Type B pancreatic cell (in vitro differentiated cells): ENCODE data around the gene KAT8. TPM values are rescaled to one million over a fixed set of nuclear protein-coding genes. Genes with fewer than 3 reads are reported as not detected.
A peak's percentile ranks its signal among the peaks of the same experiment; 100 is the strongest.

Experiments used
- DNase-seq: peaks from one replicate; pipeline ENCODE4 v3.0.0; 2021; ENCODE audit warnings: mixed read lengths; ENCODE audit not compliant: unreplicated experiment; ENCODE audit errors: extremely low spot score
- H3K27ac Mint-ChIP-seq: 2 replicates; pipeline ENCODE4 v1.8.0; 2021; ENCODE audit warnings: mild to moderate bottlenecking, mixed read lengths
- H3K27me3 Mint-ChIP-seq: 2 replicates; pipeline ENCODE4 v1.8.0; 2021; ENCODE audit warnings: mixed read lengths
- H3K36me3 Mint-ChIP-seq: 2 replicates; pipeline ENCODE4 v1.8.0; 2021; ENCODE audit warnings: mixed read lengths
- H3K4me1 Mint-ChIP-seq: one replicate; pipeline ENCODE4 v1.8.0; 2021; ENCODE audit warnings: mixed read lengths; ENCODE audit not compliant: unreplicated experiment
- H3K4me3 Mint-ChIP-seq: 2 replicates; pipeline ENCODE4 v1.8.0; 2021; ENCODE audit warnings: mild to moderate bottlenecking, mixed read lengths
- H3K9me3 Mint-ChIP-seq: 2 replicates; pipeline ENCODE4 v1.8.0; 2021; ENCODE audit warnings: mixed read lengths
- total RNA-seq: library from RNA; stranded (reverse); gene quantifications from 2 replicates; pipeline ENCODE4 v1.2.1, GENCODE V29; 2021; ENCODE audit warnings: low replicate concordance
- TF ChIP-seq, protein P1 (sequence below): fragments of 200-600 bp; sonication (generic); conservative IDR thresholded peaks from 2 replicates; pipeline ENCODE4 v1.5.0; 2021; ENCODE audit warnings: antibody characterized with exemption, mild to moderate bottlenecking

KAT8 gene
- total RNA-seq, 1 donor from 2014 or later, result 70.3 TPM

DNA sequence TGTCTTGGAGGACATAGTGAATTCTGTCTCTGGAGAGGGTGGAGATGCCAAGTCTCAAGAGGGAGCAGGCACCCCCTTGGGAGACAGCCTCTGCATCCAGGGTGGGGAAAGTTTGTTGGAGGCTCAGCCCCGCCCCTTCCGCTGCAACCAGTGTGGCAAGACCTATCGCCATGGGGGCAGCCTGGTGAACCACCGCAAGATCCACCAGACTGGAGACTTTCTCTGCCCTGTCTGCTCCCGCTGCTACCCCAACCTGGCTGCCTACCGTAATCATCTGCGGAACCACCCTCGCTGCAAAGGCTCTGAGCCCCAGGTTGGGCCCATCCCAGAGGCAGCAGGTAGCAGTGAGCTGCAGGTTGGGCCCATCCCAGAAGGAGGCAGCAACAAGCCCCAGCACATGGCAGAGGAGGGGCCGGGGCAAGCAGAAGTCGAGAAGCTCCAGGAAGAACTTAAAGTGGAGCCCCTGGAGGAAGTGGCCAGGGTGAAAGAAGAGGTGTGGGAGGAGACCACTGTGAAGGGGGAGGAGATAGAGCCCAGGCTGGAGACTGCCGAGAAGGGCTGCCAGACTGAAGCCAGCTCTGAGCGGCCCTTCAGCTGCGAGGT is 38.0 kb upstream of the KAT8 start:
- H3K9me3 Mint-ChIP-seq, result no peaks in the 10 kb centered on the region
- no peak for DNase-seq
- H3K27me3 Mint-ChIP-seq, result no peaks in the 10 kb centered on the region
- H3K27ac Mint-ChIP-seq, result no peak overlapping the region
- H3K4me1 Mint-ChIP-seq, result peaks cover 13% of the 10 kb centered on the region
- no peak overlapping the region for H3K4me3 Mint-ChIP-seq
- H3K36me3 Mint-ChIP-seq, result peaks cover 11% of the 10 kb centered on the region
- TF ChIP-seq, protein P1, sequence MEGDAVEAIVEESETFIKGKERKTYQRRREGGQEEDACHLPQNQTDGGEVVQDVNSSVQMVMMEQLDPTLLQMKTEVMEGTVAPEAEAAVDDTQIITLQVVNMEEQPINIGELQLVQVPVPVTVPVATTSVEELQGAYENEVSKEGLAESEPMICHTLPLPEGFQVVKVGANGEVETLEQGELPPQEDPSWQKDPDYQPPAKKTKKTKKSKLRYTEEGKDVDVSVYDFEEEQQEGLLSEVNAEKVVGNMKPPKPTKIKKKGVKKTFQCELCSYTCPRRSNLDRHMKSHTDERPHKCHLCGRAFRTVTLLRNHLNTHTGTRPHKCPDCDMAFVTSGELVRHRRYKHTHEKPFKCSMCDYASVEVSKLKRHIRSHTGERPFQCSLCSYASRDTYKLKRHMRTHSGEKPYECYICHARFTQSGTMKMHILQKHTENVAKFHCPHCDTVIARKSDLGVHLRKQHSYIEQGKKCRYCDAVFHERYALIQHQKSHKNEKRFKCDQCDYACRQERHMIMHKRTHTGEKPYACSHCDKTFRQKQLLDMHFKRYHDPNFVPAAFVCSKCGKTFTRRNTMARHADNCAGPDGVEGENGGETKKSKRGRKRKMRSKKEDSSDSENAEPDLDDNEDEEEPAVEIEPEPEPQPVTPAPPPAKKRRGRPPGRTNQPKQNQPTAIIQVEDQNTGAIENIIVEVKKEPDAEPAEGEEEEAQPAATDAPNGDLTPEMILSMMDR, result no peak

DNA sequence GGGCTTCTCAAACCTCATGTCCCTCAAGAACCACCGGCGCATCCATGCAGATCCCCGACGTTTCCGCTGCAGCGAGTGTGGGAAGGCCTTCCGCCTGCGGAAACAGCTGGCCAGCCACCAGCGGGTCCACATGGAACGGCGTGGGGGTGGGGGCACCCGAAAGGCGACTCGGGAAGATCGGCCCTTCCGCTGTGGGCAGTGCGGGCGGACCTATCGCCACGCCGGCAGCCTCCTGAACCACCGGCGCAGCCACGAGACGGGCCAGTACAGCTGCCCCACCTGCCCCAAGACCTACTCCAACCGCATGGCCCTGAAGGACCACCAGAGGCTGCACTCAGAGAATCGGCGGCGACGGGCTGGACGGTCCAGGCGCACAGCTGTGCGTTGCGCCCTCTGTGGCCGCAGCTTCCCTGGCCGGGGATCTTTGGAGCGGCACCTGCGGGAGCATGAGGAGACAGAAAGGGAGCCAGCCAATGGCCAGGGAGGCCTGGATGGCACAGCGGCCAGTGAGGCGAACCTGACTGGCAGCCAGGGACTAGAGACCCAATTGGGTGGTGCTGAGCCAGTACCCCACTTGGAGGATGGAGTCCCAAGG is 37.3 kb upstream of the KAT8 start:
- TF ChIP-seq, protein P1, result no peak
- peaks cover 6% of the 10 kb centered on the region for H3K4me1 Mint-ChIP-seq
- no peak overlapping the region for H3K4me3 Mint-ChIP-seq
- no peaks in the 10 kb centered on the region for H3K27me3 Mint-ChIP-seq
- no peak overlapping the region for H3K27ac Mint-ChIP-seq
- H3K36me3 Mint-ChIP-seq, result peaks cover 5% of the 10 kb centered on the region
- H3K9me3 Mint-ChIP-seq, result no peaks in the 10 kb centered on the region
- no peak for DNase-seq

DNA sequence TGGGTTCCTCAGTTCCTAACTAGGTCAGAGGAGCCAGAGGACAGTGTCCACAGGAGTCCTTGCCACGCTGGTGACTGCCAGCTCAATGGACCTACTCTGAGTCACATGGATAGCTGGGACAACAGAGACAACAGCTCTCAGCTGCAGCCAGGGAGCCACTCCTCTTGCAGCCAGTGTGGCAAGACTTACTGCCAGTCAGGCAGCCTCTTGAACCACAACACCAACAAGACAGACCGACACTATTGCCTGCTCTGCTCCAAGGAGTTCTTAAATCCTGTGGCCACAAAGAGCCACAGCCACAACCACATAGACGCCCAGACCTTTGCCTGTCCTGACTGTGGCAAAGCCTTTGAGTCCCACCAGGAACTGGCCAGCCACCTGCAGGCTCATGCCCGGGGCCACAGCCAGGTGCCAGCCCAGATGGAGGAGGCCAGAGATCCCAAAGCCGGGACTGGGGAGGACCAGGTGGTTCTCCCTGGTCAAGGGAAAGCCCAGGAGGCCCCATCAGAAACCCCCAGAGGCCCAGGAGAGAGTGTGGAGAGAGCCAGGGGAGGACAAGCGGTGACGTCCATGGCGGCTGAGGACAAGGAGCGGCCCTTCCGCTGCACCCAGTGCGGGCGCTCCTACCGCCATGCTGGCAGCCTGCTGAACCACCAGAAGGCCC is 36.6 kb upstream of the KAT8 start:
- DNase-seq, result no peak
- Mint-ChIP-seq H3K4me1 (peaks cover 5% of the 10 kb centered on the region), H3K36me3 (peaks cover 5% of the 10 kb centered on the region), H3K4me3 (no peak overlapping the region), H3K27me3 (no peaks in the 10 kb centered on the region), H3K9me3 (no peaks in the 10 kb centered on the region), H3K27ac (no peak overlapping the region)
- TF ChIP-seq, protein P1, result no peak

DNA sequence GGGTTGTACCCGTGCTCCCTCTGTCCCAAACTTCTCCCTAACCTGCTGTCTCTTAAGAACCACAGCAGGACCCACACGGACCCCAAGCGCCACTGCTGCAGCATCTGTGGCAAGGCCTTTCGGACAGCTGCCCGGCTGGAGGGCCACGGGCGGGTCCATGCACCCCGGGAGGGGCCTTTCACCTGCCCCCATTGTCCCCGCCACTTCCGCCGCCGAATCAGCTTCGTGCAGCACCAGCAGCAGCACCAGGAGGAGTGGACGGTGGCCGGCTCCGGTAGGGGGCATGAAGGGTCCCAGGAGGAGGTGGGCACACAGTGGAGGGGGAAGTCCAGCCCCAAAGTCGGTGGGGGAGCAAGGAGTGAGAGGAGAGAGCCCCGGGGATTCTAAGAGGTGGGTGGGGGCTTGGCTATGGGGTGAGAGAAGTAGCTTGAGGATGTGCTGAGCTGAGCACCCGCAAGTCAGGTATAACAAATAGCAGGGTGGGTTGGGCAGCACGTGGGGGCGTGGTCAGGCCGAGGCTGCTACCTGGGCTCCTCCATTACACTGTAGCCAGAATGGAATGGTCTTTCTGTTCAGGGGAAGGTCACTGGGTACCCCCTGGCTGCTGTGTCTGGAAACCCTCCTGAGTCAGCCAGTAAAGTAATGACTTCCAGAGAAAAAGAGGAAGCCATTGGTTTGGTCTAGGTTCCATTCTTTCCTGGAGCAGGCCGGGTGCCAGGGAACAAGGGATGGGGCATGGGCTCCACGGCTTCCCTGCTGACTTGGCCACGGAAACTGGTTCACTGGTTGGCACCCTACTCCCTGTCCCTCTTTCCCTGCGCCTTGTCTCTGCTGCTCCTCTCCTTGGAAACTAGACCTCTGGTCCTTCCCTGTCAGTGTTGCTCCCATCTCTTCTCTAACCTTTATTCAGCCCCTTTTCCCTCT is 35.8 kb upstream of the KAT8 start:
- H3K4me1 Mint-ChIP-seq, result peaks cover 5% of the 10 kb centered on the region
- no peaks in the 10 kb centered on the region for H3K27me3 Mint-ChIP-seq
- TF ChIP-seq, protein P1, result no peak
- DNase-seq, result no peak
- H3K4me3 Mint-ChIP-seq, result no peak overlapping the region
- no peaks in the 10 kb centered on the region for H3K9me3 Mint-ChIP-seq
- peak overlapping the region; percentile 20 for H3K27ac Mint-ChIP-seq
- H3K36me3 Mint-ChIP-seq, result peaks cover 5% of the 10 kb centered on the region

DNA sequence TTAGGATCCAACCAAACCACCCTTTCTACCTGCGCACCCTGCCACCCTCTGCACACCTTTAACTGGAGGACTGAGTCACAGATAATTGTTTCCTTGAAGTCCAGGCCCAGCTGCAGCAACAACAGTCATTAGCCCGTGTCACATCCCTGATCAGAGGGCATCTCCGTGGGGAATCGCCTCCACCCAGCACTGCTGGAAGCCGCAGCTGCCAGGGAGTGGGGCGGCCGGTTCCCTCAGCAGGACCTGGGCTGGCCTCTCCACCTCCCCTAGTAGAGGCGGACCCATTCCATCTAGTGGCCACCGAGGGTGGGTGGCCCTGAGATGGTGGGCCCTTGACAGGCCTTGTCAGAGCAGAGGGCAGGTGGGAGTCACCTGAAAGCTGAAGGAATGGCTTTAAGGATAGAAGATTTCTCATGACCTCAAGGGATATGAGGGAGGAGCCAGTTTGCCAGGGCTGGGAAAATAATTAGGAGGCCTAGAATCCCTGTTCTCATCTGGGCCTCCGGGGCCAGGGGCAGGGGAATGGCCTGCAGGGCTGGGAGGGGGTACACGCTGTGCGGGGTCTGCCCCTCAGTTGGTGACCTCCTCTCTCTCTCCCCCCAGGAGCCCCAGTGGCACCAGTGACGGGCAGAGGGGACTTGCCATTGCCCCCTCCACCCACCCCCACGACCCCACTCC is 35.0 kb upstream of the KAT8 start:
- DNase-seq, result no peak
- H3K9me3 Mint-ChIP-seq, result no peaks in the 10 kb centered on the region
- H3K4me3 Mint-ChIP-seq, result no peak overlapping the region
- H3K27me3 Mint-ChIP-seq, result no peaks in the 10 kb centered on the region
- H3K36me3 Mint-ChIP-seq, result peaks cover 5% of the 10 kb centered on the region
- peak overlapping the region; percentile 20 for H3K27ac Mint-ChIP-seq
- TF ChIP-seq, protein P1, result no peak
- H3K4me1 Mint-ChIP-seq, result peaks cover 5% of the 10 kb centered on the region
